UCSD-AML1 (cell line): ENCODE results near the gene ATP8A2.
A peak's percentile ranks its signal among the peaks of the same experiment; 100 is the strongest.

Source experiments
- DNase-seq: peaks from one replicate; lab custom pipeline; 2025; ENCODE audit not compliant: unreplicated experiment; lab: John Stamatoyannopoulos, UW

The ATP8A2 gene

DNA sequence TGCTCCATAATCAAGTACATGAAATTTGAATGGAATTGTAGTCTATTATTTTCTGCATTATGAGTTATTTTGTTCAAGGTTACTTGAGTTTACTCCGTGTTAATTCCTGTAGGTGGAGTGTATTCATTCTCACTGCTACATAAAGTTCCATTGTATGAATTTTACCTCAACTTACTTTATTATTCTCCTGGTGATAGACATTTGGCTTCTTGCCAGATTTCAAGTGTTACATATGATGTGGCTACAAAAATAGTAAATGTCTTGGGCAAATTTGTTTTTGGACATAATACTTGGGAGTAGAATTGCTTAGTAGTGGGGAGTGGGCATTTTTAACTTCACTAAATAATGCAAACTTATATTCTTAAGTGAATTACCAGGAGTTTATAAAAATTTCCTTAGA is 351.1 kb downstream of the ATP8A2 start:
- no peak for DNase-seq

DNA sequence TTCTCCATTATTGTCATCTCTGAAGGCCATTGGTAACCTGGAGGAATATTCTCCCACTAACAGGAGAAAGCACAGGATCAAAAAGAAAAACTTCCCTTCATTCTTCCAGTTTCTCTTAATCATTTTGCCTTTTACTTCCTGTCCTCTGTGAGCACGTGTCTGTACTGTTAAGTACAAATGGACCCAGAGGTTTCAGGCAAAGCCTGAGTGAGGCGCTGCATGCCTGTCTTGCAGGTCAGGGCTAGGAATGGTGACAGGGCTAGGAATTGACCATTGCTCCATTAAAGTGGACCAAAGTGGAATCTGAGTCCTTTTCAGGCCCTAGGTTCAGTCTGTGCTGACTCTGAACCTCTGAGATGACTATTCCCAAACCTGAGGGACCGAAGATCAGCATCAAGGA is 353.3 kb downstream of the ATP8A2 start:
- no peak for DNase-seq

DNA sequence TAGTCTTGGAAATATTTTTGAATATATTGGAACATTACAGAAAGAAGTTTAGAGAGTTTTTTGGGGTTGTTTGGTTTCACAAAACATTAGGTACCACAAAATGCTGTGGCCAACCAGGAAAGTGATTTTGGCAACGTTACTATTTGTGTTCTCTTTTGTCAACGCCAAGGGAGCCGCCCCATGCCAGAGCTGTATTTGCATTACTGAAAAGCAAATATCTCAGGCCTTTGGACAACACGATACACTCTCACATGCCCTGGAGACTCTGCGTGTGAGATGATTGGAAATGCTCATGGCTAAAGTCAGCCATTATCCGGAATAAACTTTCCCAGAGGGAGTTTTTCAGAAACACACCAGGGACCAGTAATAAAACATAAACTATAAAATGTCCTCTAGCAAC is 355.5 kb downstream of the ATP8A2 start:
- DNase-seq = no peak

DNA sequence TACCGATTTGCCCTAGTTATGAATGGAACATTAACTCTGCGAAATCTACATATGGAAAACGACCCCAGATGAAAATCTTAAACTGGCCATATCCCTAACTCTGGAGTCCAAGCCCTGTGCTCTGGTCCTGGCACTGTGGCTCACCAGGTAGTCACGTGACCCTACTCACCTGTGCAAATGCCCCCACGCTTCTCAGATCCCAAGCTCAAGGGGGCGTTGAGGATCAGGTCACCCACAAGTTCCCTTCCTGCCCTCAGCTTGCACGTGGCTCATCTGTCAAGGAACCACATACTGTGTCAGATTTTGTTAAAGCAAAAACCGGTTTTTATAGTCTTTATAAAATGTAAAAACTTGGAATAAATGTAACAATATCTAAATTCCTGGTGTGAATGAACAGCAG is 356.0 kb downstream of the ATP8A2 start:
- DNase-seq = no peak

DNA sequence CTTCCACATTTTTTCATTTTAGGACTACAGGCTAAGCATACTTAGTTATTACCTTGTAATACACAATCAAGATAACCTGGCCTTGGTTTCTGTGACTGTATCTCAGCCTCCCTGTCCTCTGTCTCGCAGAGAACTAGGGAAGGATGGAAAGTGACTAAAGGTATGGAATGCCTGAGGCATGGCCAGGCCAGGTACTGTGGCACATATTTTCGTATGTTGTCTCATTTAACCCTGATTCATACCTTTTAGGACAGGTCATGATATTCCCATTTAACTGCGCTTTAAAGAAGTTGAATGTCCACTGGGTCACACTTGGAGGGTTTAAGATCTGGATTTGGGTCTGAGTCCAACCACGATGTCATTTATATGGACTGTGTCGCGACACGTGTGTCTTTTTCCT is 357.4 kb downstream of the ATP8A2 start:
- no peak for DNase-seq

DNA sequence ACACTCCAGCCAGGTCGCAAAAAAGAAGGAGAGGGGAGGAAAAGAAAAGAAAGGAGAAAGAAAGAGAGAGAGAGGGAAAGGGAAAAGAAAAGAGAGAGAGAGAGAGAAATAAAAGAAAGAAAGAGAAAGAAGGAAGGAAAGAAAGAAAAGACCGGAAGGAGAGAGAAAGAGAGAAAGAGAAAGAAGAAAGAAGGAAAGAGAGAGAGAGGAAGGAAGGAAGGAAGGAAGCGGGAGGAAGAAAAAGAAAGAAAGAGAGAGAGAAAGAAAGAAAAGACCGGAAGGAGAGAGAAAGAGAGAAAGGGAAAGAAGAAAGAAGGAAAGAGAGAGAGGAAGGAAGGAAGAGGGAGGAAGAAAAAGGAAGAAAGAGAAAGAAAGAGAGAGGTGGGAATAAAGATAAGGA is 359.3 kb downstream of the ATP8A2 start:
- DNase-seq = no peak

DNA sequence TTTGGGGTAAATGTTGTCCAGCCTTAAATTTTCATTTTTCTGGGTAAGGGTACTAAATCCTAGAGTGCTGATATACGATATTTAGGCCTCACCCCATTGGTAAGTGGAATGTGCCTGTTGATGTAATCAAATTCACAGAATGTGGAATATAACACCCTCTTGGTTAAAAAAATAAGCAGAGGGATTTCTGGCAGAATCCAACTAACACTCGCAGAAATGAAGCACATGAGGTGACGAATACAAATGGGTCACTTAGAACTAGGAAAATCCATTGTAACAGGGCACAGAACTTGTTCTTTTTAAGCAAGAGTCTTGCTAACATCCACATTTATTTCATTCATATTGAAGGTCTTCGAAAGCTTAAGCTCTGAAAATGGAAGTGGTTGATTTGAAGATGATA is 359.8 kb downstream of the ATP8A2 start:
- DNase-seq = no peak

DNA sequence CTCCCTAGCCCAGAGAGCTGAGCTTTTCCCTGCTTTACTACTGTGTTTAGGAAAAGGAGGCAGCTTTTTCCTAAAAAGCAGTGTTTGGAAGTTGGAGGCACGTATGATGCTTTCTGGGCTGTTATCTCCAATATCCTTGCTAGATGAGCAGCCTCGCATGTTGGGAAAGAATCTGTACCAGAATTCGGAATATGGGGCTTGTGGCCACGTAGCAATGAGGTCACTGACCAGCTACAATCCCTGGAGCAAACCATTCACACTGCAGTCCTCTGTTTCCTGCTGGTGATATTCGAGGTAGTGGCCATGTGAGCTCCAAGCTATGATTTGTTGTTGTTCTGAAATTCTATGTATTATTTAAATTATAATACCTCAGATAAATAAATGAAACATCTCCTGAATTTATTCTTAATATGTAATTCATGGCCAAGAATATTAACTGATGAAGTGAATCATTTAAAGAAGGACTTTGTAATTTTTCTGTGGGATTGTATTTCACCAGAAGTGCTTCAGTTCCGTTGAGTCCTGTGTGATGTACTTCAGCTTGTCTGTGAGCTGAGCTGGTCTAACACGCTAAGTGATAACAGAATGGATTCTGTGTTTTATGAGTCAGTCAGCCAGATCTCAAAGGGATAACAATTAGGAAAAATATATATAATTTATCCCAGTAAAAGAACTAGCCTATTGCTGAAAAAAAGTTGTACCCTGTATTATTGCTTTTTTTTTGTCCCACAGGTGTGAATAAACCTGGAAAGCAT is 360.5 kb downstream of the ATP8A2 start:
- DNase-seq = no peak

DNA sequence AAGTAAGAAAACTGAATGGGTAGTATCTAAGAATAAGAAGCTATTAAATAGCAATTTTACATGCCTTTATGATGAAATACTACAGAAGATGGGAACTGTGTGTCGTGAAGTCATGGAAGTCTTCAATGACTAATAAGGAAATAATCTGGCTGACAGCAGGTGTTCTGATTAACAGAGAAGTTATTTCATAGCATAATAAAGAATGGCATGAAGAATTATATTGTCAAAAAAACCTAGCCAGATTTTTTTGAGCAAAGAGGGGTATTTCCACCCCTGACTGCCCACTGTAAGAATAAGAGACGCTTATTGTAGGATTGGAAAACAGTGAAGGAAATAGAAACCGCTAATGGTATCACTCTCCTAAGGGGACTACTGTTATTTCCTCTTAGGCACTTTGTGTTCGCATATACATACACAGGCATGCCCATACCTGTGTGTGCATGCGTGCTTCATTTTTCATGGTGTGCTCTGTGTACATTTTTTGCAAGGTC is 361.3 kb downstream of the ATP8A2 start:
- no peak for DNase-seq

DNA sequence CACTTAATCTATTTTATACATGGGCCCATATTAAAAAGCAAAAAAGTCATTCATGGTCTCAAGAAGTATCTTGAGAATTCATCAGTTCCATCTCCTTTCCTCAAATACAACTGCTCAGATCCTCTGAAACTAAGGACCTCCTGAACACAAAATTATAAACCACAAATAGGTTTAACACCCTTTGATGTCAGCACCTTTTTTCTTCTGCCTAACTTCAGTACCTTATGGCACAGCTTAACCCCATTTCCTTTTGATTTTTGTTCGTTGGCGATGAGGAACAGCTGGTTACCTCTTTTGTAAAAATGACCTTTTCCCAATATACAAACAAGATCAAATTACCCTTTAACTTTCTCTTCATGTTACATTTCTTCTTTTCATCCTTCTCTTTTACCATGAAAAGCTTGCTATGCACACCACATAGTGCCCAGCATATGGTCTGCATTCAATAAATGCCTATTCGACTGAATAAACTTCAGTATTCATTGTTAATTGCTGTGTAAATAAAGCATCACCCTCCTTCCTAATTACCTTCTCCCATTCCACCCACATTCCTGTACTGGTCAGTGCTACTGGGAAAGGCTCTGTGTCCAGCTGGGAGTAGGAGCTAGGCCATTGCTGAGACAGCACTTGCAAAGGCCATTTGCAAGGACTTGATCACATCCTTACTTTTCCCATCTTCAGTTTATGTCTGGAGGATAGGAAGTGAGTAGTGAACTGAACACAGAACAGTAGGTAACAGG is 362.1 kb downstream of the ATP8A2 start:
- DNase-seq = no peak

DNA sequence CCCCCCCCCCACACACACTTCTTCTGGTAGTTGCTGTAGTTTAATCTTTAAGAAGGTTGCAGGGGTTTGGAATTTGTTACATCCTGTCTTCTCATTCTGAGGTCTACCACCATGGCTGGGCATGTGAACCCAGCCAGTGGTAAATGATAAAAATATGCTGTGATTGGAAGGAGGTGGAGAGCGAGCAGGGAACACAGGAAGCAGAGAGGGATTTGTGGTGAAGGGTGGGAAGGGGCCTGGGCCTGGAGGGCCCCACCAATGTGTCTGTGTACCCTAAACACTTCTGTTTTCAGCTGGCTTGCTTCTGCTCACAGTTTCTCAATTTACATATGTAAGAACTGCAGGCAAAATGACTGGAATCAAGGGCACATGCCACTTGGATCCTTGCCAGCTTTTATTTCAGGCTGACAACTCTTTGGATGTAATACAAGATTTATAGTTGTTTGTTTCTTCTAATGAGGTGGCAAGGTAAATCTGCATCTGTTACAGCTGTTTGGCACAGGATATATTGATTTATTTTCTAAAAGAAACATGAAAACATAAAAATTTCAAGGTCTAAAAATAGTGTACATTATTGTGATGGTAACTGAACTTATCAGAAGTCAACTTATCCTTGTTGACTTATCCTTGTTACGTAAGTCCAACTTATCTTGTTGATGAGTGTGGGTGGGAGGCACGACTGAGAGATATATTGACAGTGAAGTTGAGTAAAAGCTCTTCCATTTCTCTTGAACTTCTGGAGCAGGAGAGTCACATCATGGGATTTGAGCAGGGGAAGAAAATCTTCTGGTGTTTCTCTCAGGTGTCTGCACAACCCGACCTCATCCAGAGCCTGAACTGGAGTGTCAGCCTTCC is 366.8 kb downstream of the ATP8A2 start:
- no peak for DNase-seq

DNA sequence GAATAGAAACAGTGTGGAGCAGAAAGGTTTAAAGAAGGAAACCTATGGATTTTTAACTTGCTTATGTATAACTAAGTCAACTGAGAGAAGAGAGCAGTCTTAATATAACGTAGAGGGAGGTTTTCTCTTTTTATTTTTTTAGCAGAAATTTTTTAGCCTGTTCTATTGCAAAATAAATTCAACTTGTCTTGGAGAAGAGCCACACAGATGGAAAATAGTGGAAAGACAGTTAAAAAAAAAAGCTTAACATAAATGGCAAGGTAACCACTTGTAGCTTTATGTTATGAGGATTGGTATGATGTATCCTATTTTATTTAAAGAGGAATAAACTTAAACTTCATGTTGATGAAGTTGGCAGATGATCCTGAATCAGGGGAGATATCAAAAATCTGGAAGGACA is 367.6 kb downstream of the ATP8A2 start:
- DNase-seq = no peak

DNA sequence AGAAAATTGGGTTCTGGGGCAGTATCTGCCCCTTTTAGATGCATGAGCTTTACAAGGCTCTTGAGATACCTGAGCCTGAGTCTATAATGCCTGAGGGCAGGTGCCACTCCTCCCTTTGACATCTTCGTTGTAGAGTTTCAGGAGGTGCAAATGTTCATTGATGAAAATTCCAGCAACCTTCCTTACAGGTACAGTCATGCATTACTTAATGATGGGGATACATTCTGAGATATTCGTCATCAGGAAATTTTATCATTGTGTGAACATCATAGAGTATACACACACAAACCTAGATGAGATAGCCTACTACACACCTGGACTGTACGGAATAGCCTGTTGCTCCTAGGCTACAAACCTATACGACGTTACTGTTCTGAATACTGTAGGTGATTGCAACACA is 370.0 kb downstream of the ATP8A2 start:
- DNase-seq = no peak

DNA sequence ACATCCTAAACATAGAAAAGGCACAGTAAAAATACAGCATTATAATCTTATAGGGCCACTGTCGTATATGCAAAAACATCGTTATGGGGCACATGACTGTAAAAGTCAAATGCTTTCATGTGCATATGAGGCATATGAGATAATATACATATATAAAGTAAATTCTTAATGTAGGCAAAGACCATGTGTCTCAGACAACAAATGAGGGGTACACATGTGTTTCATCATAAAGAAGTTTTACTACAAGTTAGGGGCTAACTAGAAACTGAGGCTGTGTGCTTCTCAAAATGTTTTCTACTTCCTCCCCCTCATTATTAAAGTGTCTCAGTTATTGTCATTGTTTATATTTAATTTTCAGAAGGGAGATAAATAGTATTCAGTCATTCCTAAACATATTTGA is 370.4 kb downstream of the ATP8A2 start:
- DNase-seq = no peak

DNA sequence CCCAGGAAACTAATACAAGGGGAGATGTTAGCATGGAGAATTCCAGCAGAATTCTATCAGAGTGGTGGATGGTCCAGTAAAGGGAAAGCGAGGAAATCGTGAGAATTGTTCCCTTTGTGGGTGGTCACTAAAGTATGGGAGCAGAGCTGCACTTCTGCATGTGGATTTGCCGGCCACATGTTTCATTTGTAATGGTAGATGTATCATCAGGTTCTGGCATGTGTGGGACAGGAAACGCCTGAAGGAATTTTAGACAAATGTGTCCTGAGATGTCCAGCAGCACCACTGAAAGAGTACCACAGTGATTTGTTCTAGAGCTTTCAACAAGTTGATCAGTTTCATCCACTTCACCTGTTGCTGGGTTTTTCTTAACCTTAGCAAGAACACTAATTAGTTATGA is 371.6 kb downstream of the ATP8A2 start:
- no peak for DNase-seq

DNA sequence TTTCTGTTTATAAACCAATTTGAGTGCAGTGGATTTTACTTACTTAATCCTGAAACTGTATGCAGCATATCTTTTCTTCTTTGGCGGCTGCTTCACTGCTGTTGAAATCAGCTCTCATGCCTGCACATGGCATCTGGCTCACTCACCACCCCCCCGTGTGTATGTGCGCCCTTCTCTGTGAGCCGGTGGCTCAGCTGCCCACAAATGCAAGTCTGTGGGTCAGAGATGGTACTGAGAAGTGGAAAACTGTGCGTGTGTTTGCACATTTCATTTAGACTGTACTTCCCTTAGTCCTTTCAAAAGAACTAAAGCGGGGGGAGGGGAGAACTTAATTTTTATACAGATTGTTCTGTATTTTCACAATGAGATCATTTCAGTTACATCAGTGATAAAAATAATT is 372.4 kb downstream of the ATP8A2 start:
- DNase-seq = no peak

DNA sequence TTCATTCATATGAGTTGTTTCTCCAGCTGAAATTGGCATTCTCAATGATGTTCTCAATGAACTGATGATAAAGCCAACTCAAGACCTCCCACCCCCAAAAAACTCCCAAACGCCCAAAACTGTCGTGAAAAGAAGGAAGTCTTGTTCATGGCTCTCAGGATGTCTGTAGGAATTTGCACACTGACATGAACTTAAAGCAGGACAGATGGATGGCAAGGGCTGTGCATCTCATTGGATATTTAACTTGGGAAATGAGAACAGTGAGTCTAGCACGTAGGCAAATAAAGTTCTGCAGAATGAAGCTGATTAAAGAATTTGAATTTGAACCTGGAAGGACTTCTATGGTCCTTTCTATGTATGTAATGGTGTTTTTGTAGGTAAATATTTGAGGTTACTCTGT is 374.4 kb downstream of the ATP8A2 start:
- DNase-seq = no peak

DNA sequence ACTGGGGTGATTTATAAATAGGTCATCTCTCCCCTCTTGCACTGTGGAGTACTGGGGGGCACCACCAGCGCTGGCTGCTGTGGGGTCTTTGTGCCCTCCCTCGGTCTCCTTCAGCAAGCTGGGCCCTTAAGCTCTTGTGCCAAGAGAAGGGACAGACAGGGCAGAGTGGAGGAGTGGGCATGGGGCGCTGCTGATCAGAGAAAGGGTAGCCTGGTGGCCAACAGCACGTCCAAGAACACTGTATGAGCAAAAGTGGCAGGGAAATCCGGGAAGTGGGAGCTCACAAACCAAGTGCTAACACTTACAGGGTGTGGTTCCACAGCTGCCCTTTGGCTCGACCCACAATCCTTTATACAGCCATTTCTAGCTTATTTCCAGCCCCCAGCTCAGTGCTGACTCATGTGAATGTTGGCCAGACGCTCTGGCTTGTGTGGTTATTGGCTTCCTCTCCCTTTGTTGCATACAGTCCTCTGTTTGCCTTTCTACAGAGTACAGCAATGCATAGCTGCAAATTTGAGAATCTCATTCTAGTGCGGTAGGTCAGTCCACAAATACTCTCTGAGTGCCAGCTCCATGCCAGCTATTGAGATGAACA is 381.3 kb downstream of the ATP8A2 start:
- DNase-seq = peak; percentile 42

DNA sequence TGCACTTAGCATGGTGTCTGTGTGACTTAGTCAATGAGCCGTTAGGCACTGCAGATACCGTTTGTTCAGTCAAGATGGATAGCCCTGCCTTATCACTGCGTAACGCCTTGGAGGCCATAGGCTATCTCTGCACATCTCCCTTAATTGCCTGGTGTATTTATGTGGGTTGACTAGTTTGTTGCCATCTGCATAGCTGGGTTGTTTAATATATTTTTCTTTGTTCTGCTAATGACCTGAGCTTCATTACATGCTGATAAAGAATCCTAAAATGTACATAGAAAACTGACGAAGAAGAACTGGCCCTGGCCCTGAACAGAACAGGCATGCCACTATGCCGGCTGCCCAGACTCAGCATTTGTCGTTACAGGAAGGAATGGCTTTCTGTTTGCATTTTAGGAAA is 382.2 kb downstream of the ATP8A2 start:
- no peak for DNase-seq

DNA sequence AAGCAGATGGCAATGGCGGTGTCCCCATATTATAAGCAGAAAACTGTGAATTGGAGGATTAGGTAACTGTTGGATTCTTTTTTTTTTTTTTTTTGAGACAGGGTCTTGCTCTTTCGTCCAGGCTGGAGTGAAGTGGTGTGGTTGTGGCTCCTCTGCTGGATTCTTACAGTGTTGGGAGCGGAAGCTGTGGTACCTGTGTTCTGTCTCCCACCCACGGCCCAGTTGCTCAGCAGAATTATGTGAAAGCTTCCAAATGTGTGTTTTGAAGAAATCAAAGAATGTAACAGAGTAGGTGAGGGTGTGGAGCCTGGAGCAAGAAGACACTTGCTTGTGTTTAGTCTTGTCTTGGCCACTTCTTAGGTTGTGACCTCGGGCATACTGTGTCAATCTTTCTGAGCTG is 384.5 kb downstream of the ATP8A2 start:
- no peak for DNase-seq

DNA sequence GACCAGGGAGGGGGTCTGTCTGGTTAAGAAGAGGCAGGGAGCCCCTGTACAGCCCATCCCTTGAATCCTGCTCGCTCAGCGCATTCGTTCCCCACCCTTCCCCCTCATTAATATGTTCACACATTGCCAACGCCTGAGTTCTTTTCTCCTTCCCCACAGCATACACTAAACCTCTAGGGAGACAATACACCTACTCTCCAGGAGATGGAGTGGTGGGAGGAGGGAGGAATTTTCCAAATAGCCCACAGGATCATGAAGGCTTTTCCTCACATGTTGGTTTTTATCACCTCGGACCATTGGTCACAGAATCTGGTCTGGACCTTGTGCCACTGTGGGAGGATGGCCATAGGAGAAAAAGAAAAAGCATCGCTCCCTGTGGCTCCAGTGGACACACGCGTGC is 385.1 kb downstream of the ATP8A2 start:
- DNase-seq = no peak
